Measurements from ENCODE around the gene PWWP2B. TPM values are rescaled to one million over a fixed set of nuclear protein-coding genes. Genes with fewer than 3 reads are reported as not detected.

The PWWP2B gene
- total and polyA plus RNA-seq, 2 of the 8 experiments (the other 6 are each of a cell fraction or from before 2014, with no cell fraction given), result 5.3 to 10.8 TPM

DNA sequence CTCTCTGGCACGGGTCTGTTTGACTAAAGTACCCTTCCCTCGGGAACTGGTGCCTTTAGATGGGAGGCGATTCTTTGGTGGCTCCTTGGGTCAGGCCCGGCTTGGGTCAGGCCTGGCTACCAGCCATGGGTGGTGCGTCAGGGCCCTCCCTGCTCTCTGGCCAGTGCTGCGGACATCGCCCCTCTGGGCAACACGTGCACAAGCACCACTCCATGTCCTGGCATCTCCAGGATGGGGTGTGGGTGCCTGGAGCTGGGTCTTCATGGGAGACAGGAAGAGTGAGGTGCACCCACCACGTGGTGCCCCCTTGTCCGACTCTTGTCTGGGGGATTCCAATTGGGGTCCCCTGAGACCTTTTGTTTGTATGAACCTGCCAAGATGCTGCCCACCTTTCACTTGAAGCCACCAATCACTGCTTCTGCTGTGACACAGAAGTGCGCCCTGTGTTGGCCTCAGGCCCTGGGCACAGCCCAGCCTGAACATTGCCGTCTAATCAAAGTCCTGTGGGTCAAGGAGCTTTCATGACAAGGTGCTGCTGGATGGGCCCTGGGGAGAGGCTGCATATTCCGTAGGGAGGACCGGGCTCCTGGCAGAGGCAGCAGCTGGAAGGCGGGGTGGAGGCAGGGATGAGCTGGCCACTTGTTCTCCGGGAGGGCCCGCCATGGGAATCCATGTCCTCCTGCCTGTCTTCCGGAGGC, 11.1 kb upstream of the PWWP2B start (continued):
- TF ChIP-seq EGR1 (IDR thresholded peaks at IDR 0.05; ENCODE audit: borderline replicate concordance, low read depth, low read length), result no peak
- no peak for TF ChIP-seq CBX8 (IDR thresholded peaks at IDR 0.05; ENCODE audit: borderline replicate concordance, low read depth, low read length)

Data from H1 (cell line).